HFF-Myc (cell line): ENCODE measurements around the gene TNRC18.
"Not testable (repeated sequence)": the region's sequence is repeated elsewhere in the genome, so short reads cannot be mapped to it uniquely, and the experiment has no call there.

Experiments used
- DNase-seq: peaks from one replicate; pipeline ENCODE4 v3.0.0-alpha.2; 2011; ENCODE audit warnings: low read depth; ENCODE audit errors: extremely low read depth
- H3K4me3 ChIP-seq: replicated peaks from 2 replicates; pipeline ENCODE4 v1.5.1; 2011; ENCODE audit warnings: low read depth, mild to moderate bottlenecking, control low read depth, low read length
- TF ChIP-seq, protein P1 (sequence below): IDR thresholded peaks from 2 replicates; pipeline ENCODE4 v1.5.1; 2012; ENCODE audit warnings: mild to moderate bottlenecking, low read depth, low read length, control low read depth; ENCODE audit errors: missing control alignments

The TNRC18 gene

DNA sequence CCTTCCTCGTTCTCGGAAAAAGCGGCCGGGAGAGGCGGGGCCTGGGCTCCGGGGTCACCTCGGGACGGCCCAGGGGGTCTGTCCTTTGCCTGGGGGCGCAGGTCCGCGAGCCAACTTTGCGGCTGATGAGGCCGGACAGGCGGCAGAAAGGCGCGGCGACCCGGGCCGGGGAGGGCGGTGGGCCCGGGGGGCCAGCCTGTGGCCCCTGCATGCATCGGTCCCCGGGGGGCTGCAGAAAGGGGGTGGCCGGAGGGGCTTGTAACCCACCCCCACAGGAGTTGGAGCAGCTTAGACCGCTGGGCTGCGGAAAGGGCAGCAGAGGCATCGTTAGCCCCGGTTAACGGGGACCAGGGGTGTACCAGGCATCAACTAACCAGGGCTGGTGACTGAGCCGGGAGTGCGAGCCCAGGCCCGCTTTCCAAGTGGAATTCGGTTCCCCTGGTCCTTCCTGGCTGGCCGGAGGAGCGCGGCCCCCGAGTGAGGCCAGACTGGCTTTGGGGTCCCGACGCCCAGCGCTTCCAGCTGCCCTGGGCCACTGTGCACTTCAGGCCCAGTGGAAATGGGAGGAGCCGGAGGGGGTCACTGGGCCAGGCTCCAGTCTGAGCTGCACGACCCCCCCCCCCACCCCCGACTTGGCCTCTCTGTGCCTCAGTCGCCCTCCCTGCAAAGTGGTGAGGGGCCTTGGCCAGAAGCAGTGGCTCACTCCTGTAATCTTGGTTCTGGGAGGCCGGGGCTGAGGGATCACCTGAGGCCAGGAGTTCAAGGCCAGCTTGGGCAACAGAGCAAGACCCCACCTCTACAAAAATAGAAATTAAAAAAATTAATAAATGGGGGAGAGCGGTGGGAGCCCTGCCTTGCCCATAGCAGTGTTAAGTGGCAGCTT is 140.0 kb downstream of the TNRC18 start:
- DNase-seq, result no peak
- H3K4me3 ChIP-seq, result peak overlapping the region; percentile 21
- TF ChIP-seq, protein P1, sequence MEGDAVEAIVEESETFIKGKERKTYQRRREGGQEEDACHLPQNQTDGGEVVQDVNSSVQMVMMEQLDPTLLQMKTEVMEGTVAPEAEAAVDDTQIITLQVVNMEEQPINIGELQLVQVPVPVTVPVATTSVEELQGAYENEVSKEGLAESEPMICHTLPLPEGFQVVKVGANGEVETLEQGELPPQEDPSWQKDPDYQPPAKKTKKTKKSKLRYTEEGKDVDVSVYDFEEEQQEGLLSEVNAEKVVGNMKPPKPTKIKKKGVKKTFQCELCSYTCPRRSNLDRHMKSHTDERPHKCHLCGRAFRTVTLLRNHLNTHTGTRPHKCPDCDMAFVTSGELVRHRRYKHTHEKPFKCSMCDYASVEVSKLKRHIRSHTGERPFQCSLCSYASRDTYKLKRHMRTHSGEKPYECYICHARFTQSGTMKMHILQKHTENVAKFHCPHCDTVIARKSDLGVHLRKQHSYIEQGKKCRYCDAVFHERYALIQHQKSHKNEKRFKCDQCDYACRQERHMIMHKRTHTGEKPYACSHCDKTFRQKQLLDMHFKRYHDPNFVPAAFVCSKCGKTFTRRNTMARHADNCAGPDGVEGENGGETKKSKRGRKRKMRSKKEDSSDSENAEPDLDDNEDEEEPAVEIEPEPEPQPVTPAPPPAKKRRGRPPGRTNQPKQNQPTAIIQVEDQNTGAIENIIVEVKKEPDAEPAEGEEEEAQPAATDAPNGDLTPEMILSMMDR, result no peak

DNA sequence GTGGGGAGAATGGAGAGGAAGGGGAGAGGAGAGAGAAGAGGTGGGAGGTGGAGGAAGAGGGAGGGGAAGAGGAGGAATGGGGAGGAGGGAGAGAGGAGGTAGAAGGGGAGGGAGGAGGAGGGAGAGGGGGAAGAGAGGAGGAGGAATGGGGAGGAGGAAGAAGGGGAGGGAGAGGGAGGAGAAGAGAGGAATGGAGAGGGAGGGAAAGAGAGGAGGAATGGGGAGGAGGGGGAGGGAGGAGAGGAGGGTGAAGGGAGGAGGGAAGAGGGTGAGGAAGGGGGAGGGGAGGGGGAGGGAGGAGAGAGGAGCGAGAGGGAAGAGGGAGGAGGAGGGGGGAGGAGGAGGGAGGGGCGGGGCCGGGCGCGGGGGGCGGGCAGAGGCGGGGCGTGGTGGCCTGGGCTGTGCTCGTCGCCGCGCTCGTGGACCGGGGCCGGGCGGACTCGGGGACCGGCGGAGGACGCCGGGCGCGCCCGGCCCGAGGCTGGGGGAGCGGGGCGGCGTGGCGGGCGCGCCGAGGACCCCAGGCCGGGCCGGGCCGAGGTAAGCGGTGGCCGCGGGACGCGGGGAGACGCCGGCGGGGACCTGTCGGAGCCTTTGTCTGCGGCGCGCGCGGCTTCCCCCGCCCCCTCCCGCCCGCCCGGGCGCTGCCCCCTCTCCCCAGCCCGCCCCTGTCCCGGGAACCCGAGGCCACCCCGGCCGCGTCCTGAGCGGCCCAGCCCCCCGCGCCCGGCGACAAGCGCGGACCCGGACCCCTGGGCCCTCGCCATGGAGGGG is 140.9 kb downstream of the TNRC18 start, which contains the start of gene SLC29A4:
SLC29A4 (plus strand) TSS at position 401 of the 774 bp plus-strand sequence. CDS start 4,874 bp downstream, outside the sequence.
- DNase-seq, result no peak
- peak within 1 kb of the TSS; percentile 21 for H3K4me3 ChIP-seq
- TF ChIP-seq, protein P1, result no peak

DNA sequence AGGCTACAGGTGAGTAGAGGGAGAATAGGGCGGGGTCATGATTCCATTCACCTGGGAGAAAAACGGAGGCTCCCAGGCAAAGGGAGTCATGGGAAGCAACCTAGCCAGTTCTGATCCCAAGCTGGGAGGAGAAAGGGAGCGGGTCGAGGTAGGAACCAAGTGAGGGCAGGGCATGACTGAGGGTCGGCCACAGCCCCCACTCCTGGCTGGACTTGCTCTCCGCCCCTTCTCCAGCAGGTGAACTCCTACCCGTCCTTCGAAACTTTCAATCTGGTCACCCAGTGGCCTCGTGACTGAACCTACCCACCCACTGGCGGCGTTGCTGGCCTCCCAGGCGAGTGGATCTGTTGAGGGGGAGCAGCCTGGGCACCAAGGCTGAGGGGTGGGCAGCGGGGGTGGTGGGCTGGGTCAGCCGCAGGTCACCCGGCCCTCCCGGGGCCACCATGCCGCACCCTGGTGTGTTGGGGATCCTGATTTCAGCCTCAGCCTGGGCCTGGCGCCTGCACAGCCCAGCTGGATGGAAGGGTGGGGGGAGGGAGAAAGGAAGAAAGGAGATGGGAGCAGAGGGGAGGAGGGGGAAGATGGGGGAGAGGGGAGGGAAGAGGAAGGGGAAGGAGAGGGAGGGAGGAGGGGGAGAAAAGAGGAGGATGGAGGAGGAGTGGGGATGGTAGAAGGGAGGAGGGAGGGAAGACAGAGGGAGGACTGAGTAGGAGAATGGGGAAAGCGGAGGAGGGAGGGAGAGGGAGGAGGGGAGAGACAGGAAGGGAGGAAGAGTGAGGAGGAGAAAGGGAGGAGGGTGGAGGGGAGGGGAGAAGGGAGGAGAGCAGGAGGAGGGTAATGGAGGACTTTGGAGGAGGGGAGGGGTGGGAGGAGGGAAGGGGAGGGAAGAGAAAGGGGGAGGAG is 141.8 kb downstream of the TNRC18 start:
- not testable (repeated sequence) for H3K4me3 ChIP-seq, DNase-seq

DNA sequence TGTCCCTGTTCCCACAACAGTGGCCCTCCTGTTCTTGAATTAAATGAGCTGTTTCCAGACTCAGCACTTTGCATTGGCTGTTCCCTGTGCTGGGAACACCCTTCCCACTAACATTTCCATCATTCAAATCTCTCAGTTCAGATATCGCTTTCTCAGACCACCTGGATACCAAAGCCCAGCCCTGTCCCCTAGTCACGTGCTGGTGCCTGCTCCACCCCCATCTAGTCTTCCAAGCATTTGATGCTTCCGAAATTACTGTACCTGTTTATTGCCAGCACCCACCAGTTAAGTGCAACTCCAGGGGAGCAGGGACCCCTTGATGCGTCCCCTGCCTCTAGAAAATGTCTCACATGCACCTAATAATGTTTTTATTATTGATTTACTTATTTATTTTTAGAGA is 143.9 kb downstream of the TNRC18 start:
- H3K4me3 ChIP-seq, result no peak overlapping the region
- DNase-seq, result no peak
- TF ChIP-seq, protein P1, result no peak

DNA sequence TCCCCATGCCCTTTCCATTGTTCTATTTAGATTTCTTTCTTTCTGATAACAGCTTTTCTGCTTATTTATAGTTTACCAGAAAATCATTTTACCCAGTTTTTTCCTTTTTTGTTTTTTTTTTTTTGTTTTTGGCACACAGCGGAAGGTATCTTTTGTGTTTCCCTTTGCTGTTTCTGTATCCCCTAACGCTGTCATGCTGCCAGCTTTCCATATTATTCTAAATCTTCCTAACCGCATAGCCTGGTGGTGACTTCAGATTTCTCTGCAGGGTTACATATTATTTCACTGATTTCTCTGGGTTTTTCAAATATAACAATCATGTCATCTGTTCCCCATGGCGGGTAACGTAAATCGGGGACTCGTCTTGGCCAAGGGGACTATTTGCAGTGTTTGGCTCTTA is 144.9 kb downstream of the TNRC18 start:
- no peak for DNase-seq
- TF ChIP-seq, protein P1, result no peak
- no peak overlapping the region for H3K4me3 ChIP-seq

DNA sequence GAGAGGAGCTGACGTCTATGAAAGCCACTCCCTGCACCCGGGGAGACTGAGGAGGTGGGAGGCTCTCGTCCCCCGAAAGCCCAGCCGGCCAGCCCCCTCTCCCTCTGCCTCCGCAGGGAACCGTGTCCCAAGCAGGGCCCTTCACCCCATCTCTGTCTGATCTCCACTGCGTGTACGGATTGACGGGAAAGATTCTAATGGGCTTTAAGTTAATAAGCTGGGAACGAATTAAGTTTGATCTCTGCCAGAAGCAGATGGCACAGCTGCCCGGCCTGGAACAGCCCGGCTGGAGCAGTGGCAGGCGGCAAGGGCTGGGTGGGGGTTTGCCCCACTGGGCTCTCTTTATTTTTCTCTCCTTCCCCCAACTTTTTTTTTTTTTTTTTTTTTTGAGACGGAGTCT is 147.0 kb downstream of the TNRC18 start:
- H3K4me3 ChIP-seq, result no peak overlapping the region
- TF ChIP-seq, protein P1, result no peak
- no peak for DNase-seq

DNA sequence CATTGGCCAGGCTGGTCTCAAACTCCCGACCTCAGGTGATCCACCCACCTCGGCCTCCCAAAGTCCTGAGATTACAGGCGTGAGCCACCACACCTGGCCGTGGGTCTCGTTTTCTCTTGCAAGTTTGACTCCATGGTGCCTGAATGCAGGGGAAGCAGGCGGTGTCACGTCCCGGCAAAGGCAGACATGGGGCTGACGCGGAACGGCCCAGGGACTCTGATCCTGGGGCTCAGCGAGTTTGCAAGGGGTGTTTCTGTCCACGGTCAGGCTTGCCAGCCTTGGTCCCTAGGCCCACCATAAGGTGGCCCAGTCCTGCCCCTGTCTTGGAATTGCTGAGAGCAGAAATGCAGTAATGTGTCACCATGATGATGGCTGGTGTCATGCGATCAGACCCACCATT is 147.5 kb downstream of the TNRC18 start:
- not testable (repeated sequence) for DNase-seq, H3K4me3 ChIP-seq

DNA sequence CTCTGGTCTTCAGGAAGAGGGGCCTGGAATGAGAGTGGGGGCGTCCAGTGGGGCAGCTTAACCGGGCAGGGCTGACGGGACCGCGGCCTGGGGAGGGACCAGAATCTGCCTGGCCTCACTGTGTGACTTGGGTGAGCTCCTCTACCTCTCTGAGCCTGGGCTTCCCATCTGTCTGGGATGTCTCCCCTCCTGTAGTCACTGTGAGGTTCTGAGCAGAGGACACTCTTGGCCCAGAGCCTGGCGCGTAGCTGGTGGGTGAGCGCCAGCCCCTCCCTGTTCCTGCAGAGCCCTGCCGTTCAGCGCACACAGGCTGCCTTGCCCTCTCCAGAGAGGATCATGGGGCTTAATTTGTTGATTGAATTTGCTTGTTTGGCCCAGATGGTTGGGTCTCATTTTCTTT is 148.1 kb downstream of the TNRC18 start:
- not testable (repeated sequence) for DNase-seq

DNA sequence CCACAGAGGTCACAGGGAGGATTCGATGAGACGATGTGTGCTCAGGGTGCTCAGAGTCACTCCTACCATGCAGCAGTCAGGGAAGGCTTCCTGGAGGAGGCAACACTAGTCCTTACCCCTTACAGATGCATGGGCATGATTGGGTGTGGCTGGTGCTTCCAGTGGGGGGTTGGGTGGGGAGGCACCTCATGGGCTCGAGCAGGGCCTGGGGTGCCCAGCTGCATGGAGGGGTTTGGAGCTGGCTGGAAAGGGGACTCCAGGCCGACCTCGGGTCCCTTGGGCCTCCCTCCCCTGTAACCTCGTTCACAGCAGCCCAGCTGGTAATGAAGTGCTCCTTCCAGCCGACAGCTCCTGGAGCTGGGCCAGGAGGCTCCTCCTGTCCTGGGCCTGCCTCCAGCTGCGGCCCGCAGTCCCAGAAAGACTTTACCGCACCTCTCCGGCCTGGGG is 148.6 kb downstream of the TNRC18 start:
- H3K4me3 ChIP-seq, DNase-seq: not testable (repeated sequence)

More for the DNA sequence above, 148.1 kb downstream of the TNRC18 start:
- H3K4me3 ChIP-seq, result not testable (repeated sequence)
